ENCODE measurements around the gene CCR1.

The CCR1 gene

GRCh38 chr3:46228260-46229242, 20.4 kb upstream of the CCR1 start:
- Histone ChIP-seq H3K4me1 (ENCODE audit: low read depth, poor library complexity, severe bottlenecking) (no peaks in the 10 kb centered on the region), H3K27ac (no peak overlapping the region), H3K79me2 (ENCODE audit: insufficient read depth, low read depth) (no peaks in the 10 kb centered on the region), H3K9ac (no peak overlapping the region), H3K27me3 (ENCODE audit: insufficient read depth, low read depth) (no peaks in the 10 kb centered on the region), H3K4me2 (no peak overlapping the region), H3K36me3 (ENCODE audit: insufficient read depth) (no peaks in the 10 kb centered on the region), H2AFZ (ENCODE audit: low read depth) (no peak overlapping the region), H4K20me1 (ENCODE audit: insufficient read depth) (no peaks in the 10 kb centered on the region), H3K4me3 (IDR thresholded peaks at IDR 0.05; ENCODE audit: insufficient read depth, low read depth, low read length) (no peak overlapping the region)
- TF ChIP-seq, protein P1, sequence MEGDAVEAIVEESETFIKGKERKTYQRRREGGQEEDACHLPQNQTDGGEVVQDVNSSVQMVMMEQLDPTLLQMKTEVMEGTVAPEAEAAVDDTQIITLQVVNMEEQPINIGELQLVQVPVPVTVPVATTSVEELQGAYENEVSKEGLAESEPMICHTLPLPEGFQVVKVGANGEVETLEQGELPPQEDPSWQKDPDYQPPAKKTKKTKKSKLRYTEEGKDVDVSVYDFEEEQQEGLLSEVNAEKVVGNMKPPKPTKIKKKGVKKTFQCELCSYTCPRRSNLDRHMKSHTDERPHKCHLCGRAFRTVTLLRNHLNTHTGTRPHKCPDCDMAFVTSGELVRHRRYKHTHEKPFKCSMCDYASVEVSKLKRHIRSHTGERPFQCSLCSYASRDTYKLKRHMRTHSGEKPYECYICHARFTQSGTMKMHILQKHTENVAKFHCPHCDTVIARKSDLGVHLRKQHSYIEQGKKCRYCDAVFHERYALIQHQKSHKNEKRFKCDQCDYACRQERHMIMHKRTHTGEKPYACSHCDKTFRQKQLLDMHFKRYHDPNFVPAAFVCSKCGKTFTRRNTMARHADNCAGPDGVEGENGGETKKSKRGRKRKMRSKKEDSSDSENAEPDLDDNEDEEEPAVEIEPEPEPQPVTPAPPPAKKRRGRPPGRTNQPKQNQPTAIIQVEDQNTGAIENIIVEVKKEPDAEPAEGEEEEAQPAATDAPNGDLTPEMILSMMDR (conservative IDR thresholded peaks at IDR 0.05; ENCODE audit: low read depth, low read length) = no peak

DNA sequence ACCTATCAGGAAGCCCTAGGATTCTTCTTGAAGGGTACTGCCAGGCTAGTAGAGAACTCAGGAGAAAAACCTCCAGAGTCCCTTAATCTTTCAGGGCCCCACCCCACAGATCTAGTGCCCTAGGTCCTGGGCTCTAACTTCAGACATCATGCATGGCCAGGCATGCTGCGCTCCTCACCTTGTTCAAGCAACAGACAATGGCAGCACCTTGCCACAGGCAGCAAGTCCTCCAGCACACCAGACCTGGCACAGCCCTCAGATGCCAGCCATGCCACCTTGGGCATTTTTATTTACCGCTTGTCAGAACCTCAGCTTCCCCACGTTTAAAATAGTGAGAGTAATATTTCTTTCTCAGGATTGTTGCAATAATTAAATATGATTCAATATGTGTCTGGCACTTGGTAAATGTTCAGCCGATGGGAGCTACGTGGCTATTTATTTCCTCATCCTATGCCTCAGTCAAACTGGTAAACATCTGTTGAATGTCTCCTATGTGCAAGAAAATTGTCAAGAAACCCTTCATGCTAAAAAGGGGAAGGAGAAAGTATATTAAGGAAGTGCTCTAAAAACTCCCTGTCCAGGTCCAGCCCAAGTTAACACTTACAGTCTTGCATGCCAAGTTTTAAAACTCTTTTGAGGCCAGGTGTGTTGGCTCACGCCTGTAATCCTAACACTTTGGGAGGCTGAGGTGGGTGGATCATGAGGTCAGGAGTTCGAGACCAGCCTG, 14.5 kb upstream of the CCR1 start:
- Histone ChIP-seq H3K4me1 (ENCODE audit: low read depth, poor library complexity, severe bottlenecking) (no peaks in the 10 kb centered on the region), H3K4me3 (IDR thresholded peaks at IDR 0.05; ENCODE audit: insufficient read depth, low read depth, low read length) (no peak overlapping the region), H3K27ac (no peak overlapping the region), H3K4me2 (no peak overlapping the region), H4K20me1 (ENCODE audit: insufficient read depth) (no peaks in the 10 kb centered on the region), H3K27me3 (ENCODE audit: insufficient read depth, low read depth) (no peaks in the 10 kb centered on the region), H3K9ac (no peak overlapping the region), H3K36me3 (ENCODE audit: insufficient read depth) (no peaks in the 10 kb centered on the region), H3K79me2 (ENCODE audit: insufficient read depth, low read depth) (no peaks in the 10 kb centered on the region), H2AFZ (ENCODE audit: low read depth) (no peak overlapping the region)
- TF ChIP-seq, protein P1 (conservative IDR thresholded peaks at IDR 0.05; ENCODE audit: low read depth, low read length) = no peak

GRCh38 chr3:46221938-46222337, 13.8 kb upstream of the CCR1 start:
- Histone ChIP-seq H3K27me3 (ENCODE audit: insufficient read depth, low read depth) (no peaks in the 10 kb centered on the region), H3K9ac (no peak overlapping the region), H3K4me1 (ENCODE audit: low read depth, poor library complexity, severe bottlenecking) (peaks cover 2% of the 10 kb centered on the region), H2AFZ (ENCODE audit: low read depth) (no peak overlapping the region), H3K79me2 (ENCODE audit: insufficient read depth, low read depth) (no peaks in the 10 kb centered on the region), H4K20me1 (ENCODE audit: insufficient read depth) (no peaks in the 10 kb centered on the region), H3K36me3 (ENCODE audit: insufficient read depth) (no peaks in the 10 kb centered on the region), H3K4me2 (no peak overlapping the region), H3K4me3 (IDR thresholded peaks at IDR 0.05; ENCODE audit: insufficient read depth, low read depth, low read length) (no peak overlapping the region), H3K27ac (no peak overlapping the region)
- TF ChIP-seq, protein P1 (conservative IDR thresholded peaks at IDR 0.05; ENCODE audit: low read depth, low read length) = no peak

- TF ChIP-seq, protein P1 (conservative IDR thresholded peaks at IDR 0.05; ENCODE audit: low read depth, low read length) = no peak
- H3K4me2 ChIP-seq = no peak overlapping the region
- no peak overlapping the region for H3K9ac ChIP-seq
- H2AFZ ChIP-seq (ENCODE audit: low read depth) = no peak overlapping the region
- no peak overlapping the region for H3K27ac ChIP-seq
- no peaks in the 10 kb centered on the region for H3K36me3 ChIP-seq (ENCODE audit: insufficient read depth)
- H3K4me3 ChIP-seq (IDR thresholded peaks at IDR 0.05; ENCODE audit: insufficient read depth, low read depth, low read length) = no peak overlapping the region
- H3K79me2 ChIP-seq (ENCODE audit: insufficient read depth, low read depth) = no peaks in the 10 kb centered on the region
- peaks cover 7% of the 10 kb centered on the region for H3K4me1 ChIP-seq (ENCODE audit: low read depth, poor library complexity, severe bottlenecking)
- H3K27me3 ChIP-seq (ENCODE audit: insufficient read depth, low read depth) = no peaks in the 10 kb centered on the region
- no peaks in the 10 kb centered on the region for H4K20me1 ChIP-seq (ENCODE audit: insufficient read depth)
Measured at GRCh38 chr3:46221391-46221790, 13.3 kb upstream of the CCR1 start.
